Stimulated activated CD4-positive, alpha-beta T cell treated with anti-CD3 and anti-CD28 coated beads, Interleukin-2, amount 100 ng/mL, for 24 hours (primary cell): ENCODE data around the gene GPATCH4.
"Not testable (repeated sequence)": the region's sequence is repeated elsewhere in the genome, so short reads cannot be mapped to it uniquely, and the experiment has no call there.

ENCODE experiments used
- DNase-seq, 2 donors: peaks; one replicate each; pipeline ENCODE4 v3.0.0-alpha.2; 2020

The GPATCH4 gene

GRCh38 chr1:156626079-156626438 is 24.8 kb upstream of the GPATCH4 start:
- no peak for DNase-seq

- DNase-seq, result peak; percentile 77 to 78
Measured at GRCh38 chr1:156625436-156626078, 24.3 kb upstream of the GPATCH4 start.

GRCh38 chr1:156624814-156625435 is 23.6 kb upstream of the GPATCH4 start:
- no peak for DNase-seq

GRCh38 chr1:156623946-156624813 is 22.9 kb upstream of the GPATCH4 start:
- DNase-seq, result peak; percentile 53 to 63

- DNase-seq, result no peak
Measured at GRCh38 chr1:156622581-156623297, 21.5 kb upstream of the GPATCH4 start.

GRCh38 chr1:156619582-156619955 is 18.3 kb upstream of the GPATCH4 start:
- DNase-seq, result no peak

- DNase-seq, result no peak
Measured at GRCh38 chr1:156618853-156619581, 17.7 kb upstream of the GPATCH4 start, which contains the start of gene HAPLN2. Gene HAPLN2 (plus strand): TSS chr1:156619415. CDS start chr1:156623491, 4,076 bp downstream.

GRCh38 chr1:156616463-156616862 is 15.2 kb upstream of the GPATCH4 start:
- DNase-seq, result no peak

- no peak for DNase-seq
Measured at GRCh38 chr1:156615946-156616345, 14.7 kb upstream of the GPATCH4 start.

- DNase-seq, result no peak
Measured at GRCh38 chr1:156612666-156613065, 11.4 kb upstream of the GPATCH4 start.

- not testable (repeated sequence) for DNase-seq
Measured at GRCh38 chr1:156610072-156610471, 8.8 kb upstream of the GPATCH4 start.

GRCh38 chr1:156608981-156609380 is 7.7 kb upstream of the GPATCH4 start:
- DNase-seq, result peak; percentile 61 to 71

- peak; percentile 46 to 65 for DNase-seq
Measured at GRCh38 chr1:156608036-156608674, 6.9 kb upstream of the GPATCH4 start.

- not testable (repeated sequence) for DNase-seq
Measured at GRCh38 chr1:156607344-156607743, 6.1 kb upstream of the GPATCH4 start.

GRCh38 chr1:156602557-156602993 is 1.3 kb upstream of the GPATCH4 start:
- no peak for DNase-seq

- no peak for DNase-seq
Measured at GRCh38 chr1:156601892-156602291, 613 bp upstream of the GPATCH4 start.

GRCh38 chr1:156600733-156601121 is 552 bp downstream of the GPATCH4 start:
- DNase-seq, result peak in 1 of 2 donors; percentile 26

- DNase-seq, result no peak
Measured at GRCh38 chr1:156599811-156600210, 1.5 kb downstream of the GPATCH4 start.

GRCh38 chr1:156598731-156599432 is 2.4 kb downstream of the GPATCH4 start:
- no peak for DNase-seq

GRCh38 chr1:156598125-156598524 is 3.2 kb downstream of the GPATCH4 start:
- DNase-seq, result no peak

- DNase-seq, result no peak
Measured at GRCh38 chr1:156596426-156596825, 4.9 kb downstream of the GPATCH4 start.
